Peyer's patch (tissue), 4 donors: ENCODE measurements around the gene TMA7. TPM values are rescaled to one million over a fixed set of nuclear protein-coding genes. Genes with fewer than 3 reads are reported as not detected.

Experiments
- DNase-seq, 3 donors: peaks; one replicate each; pipeline ENCODE4 v3.0.0-alpha.2; 2017 to 2019
- H3K27ac ChIP-seq, 4 donors: fragments of 200-600 bp; sonication (generic); one replicate each; pipeline ENCODE4 v1.5.1; 2016 to 2019
- H3K27me3 ChIP-seq, 2 donors: fragments of 200-600 bp; sonication (generic); one replicate each; pipeline ENCODE4 v1.5.1; 2019
- H3K36me3 ChIP-seq, 3 donors: fragments of 200-600 bp; sonication (generic); one replicate each; pipeline ENCODE4 v1.5.1; 2016 to 2019
- H3K4me1 ChIP-seq, 4 donors: fragments of 200-600 bp; sonication (generic); one replicate each; pipeline ENCODE4 v1.5.1; 2016 to 2019
- H3K4me3 ChIP-seq, 4 donors: fragments of 200-600 bp; sonication (generic); 1 replicate in 3 of 4; 2 replicates in 1 of 4; pipeline ENCODE4 v1.5.1; 2016 to 2019; ENCODE audit warnings: mild to moderate bottlenecking in 1 of 4
- H3K9me3 ChIP-seq, 4 donors: fragments of 200-600 bp; sonication (generic); one replicate each; pipeline ENCODE4 v1.5.1; 2016 to 2019; ENCODE audit warnings: mild to moderate bottlenecking in 1 of 4
- POLR2A ChIP-seq, 2 donors: fragments of 450-650 bp; IDR thresholded peaks; one replicate each; pipeline ENCODE4 v1.5.1; 2017; ENCODE audit warnings: antibody characterized with exemption in 2 of 2, mild to moderate bottlenecking in 2 of 2, moderate library complexity in 2 of 2
- total RNA-seq, 4 donors: library from RNA; depleted of rRNA; stranded (reverse); fragments of >200 nt; gene quantifications; one replicate each; pipeline ENCODE4 v1.1.0, GENCODE V29; 2016
- TF ChIP-seq, protein P1 (sequence below), 6 experiments: fragments of 450-650 bp in 4 of 6; fragments of 200-600 bp in 2 of 6; sonication (generic) in 1 of 6; IDR thresholded peaks; one replicate each; pipeline ENCODE4 v1.5.1; 2017 to 2019; ENCODE audit warnings: antibody characterized with exemption in 6 of 6, mild to moderate bottlenecking in 3 of 6, moderate library complexity in 1 of 6

TMA7 gene
- total RNA-seq, 4 donors from 2014 or later = 142 to 246 (median 153) TPM

DNA sequence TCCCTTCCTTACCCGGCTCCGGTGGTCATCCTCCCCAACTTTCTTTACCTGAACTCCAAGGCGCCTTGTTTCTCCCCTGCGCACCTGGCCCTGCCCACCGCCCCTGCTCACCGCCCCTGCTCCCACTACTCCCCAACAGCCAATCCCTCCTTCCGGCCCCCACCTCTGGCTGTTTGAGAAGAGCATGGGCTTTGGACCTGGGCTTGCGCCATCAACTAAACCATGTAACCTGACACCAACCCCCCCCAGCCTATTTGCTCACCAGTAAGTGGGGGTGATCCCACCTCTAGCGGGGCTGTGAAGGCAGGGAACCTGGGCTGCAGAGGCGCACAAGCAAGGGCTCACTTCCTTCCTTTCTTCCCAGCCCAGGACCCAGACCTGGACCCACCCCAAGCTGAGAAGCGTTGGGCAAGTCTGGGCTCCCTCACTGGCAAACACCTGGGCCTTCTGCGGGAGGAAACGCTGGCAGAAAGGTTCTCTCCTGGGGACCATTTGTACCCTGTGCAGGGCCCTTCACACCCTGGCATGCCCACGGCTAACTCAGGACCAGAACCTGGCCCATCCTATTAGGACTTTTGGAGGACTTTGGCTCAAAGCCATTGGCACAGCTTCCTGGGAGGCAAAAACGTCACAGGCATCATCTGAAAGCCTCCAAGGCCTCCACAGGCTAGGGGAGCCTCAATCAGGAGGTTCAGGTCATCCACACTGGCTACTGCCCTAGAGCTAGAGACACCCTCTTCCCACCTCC lies 9.9 kb upstream of the TMA7 start, which contains the start of gene PLXNB1:
Gene PLXNB1, minus strand, starts transcription at position 127 of the 748 bp plus-strand sequence. CDS start 5,475 bp downstream, outside the sequence.
- Histone ChIP-seq H3K27me3 (no peaks in the 10 kb centered on the region), H3K27ac (peak within 1 kb of the TSS; percentile 73 to 98 (median 88)), H3K36me3 (peaks cover 0 to 5% (median 0%) of the 10 kb centered on the region in 3 donors), H3K9me3 (no peaks in the 10 kb centered on the region), H3K4me1 (peaks cover 3 to 66% (median 10%) of the 10 kb centered on the region in 4 donors), H3K4me3 (peak within 1 kb of the TSS; percentile 78 to 99 (median 86))
- peak; percentile 49 to 88 (median 79) for DNase-seq
- TF ChIP-seq, protein P1, sequence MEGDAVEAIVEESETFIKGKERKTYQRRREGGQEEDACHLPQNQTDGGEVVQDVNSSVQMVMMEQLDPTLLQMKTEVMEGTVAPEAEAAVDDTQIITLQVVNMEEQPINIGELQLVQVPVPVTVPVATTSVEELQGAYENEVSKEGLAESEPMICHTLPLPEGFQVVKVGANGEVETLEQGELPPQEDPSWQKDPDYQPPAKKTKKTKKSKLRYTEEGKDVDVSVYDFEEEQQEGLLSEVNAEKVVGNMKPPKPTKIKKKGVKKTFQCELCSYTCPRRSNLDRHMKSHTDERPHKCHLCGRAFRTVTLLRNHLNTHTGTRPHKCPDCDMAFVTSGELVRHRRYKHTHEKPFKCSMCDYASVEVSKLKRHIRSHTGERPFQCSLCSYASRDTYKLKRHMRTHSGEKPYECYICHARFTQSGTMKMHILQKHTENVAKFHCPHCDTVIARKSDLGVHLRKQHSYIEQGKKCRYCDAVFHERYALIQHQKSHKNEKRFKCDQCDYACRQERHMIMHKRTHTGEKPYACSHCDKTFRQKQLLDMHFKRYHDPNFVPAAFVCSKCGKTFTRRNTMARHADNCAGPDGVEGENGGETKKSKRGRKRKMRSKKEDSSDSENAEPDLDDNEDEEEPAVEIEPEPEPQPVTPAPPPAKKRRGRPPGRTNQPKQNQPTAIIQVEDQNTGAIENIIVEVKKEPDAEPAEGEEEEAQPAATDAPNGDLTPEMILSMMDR (IDR thresholded peaks at IDR 0.05) = no peak
- peak in 1 of 2 donors; percentile 61 for TF ChIP-seq POLR2A (IDR thresholded peaks at IDR 0.05)

DNA sequence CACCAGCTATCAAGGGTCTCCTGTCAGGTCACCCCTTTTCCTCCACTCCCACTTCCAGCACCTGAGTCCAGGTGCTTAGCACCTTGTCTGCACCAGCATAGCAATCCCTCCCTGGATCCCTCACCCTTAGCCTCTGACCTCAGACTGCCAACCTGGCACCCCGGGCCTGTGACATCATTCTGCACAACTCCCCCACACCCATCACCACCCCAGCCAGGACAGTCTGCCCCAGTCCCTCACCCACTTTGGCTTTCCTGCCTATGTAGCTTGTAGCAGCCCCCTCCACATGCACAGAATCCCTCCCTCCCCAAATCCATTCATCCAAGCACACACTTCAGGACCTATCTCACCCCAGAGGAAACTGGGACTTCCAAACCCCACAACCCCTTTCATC lies 9.4 kb upstream of the TMA7 start:
- peaks cover 3 to 63% (median 10%) of the 10 kb centered on the region in 4 donors for H3K4me1 ChIP-seq

DNA sequence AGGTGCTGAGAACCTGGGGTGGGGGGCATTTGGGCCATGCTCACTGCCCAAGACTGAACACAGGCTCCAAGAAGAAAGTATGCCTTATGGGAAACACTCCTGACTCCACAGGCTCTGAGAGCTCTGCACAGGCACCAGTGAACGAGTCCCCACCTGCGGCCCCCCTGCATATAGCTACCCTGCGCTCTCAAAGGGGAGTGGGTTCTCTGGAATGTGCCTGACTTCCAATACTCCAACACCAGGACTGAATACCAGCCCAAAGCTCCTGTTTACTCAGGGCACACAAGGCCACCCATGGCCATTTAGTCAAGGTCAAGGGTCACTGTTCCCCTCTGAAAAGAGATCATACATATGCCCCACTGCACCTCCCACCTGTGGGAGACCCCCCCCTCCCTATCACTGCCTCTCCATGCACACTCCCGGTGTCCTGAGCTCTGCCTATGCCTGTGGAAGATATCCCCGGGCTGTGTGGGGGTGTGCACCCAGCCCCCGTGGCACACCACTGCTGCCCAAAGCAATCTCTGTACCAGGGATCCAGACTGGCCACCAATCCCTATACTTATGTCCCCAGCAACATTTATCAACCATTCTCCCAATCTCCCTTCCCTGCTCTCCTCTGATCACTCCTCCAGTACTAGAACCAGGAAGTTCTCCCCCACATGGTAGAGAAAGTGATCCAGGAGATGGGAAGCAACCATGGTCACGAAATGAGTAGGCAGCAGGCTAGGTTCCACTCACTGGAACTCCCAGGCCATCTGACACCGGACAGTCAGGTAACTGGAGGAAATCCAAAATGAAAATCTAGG lies 8.6 kb upstream of the TMA7 start:
- peak overlapping the region in 2 of 4 donors; percentile 80 to 98 for H3K27ac ChIP-seq
- peaks cover 3 to 61% (median 10%) of the 10 kb centered on the region in 4 donors for H3K4me1 ChIP-seq
- DNase-seq = peak in 1 of 3 donors; percentile 43

More for the DNA sequence above, 9.4 kb upstream of the TMA7 start:
- Histone ChIP-seq H3K4me3 (no peak overlapping the region), H3K27me3 (no peaks in the 10 kb centered on the region), H3K36me3 (peaks cover 0 to 5% (median 0%) of the 10 kb centered on the region in 3 donors), H3K9me3 (no peaks in the 10 kb centered on the region), H3K27ac (peak overlapping the region; percentile 73 to 98 (median 88))
- TF ChIP-seq, protein P1 (IDR thresholded peaks at IDR 0.05) = no peak
- TF ChIP-seq POLR2A (IDR thresholded peaks at IDR 0.05) = no peak
- peak in 1 of 3 donors; percentile 46 for DNase-seq

DNA sequence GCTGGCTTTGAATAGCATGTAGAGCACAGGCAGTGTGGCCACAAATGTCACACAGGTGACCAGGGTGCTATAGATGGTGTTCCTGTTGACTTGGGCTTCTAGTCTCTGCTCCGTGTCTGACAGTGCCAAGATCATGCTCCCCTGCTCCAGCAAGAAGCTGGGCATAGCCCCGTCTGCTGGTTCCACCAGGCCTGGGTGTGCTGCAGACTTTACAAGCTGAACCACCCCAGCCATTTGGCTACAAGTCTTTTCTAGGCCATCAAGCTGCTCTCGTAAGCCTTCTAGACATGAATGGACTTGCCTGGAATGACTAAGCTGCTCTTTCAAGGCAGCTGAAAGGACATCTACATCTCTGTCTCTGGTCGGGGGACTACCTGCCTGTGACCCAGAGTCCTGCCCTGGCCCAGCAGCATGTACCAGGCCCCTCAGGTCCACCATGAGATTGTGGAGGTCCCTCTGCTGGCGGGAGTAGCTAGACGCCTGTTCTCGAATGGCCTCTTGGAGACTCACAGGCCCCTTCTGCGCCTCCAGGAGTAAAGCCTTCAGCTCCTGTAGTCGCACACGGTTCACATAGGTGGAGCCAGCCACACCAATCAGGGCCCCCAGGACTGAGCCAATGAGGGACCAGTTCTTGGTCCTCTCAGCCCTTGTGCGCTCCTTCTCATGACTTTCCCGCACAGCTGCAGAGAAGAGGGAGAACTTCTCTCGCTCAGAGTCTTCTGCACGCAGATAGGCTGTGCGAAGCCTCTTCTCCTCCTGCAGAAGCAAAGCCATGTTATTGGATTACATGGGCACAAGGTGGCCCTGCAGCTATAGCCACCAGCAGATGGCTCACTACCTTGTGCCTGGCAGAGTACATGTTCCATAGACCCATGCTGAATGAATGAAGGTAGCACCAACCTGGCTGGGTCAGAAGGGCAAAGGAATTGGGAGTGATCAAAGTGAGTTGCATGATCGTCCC lies 7.4 kb upstream of the TMA7 start:
- peak in 2 of 3 donors; percentile 51 to 62 for DNase-seq
- TF ChIP-seq, protein P1 (IDR thresholded peaks at IDR 0.05) = peak in 4 of 6 experiments; percentile 7 to 58 (median 46)
- TF ChIP-seq POLR2A (IDR thresholded peaks at IDR 0.05) = no peak
- no peaks in the 10 kb centered on the region for H3K9me3 ChIP-seq
- peaks cover 0 to 5% (median 0%) of the 10 kb centered on the region in 3 donors for H3K36me3 ChIP-seq
- H3K27me3 ChIP-seq = no peaks in the 10 kb centered on the region
- H3K4me3 ChIP-seq = peak overlapping the region in 1 of 4 donors; percentile 26
- peaks cover 3 to 48% (median 10%) of the 10 kb centered on the region in 4 donors for H3K4me1 ChIP-seq
- peak overlapping the region in 3 of 4 donors; percentile 67 to 86 (median 77) for H3K27ac ChIP-seq

More for the DNA sequence above, 8.6 kb upstream of the TMA7 start:
- H3K36me3 ChIP-seq = peaks cover 0 to 5% (median 0%) of the 10 kb centered on the region in 3 donors
- H3K27me3 ChIP-seq = no peaks in the 10 kb centered on the region
- no peak for TF ChIP-seq POLR2A (IDR thresholded peaks at IDR 0.05)
- TF ChIP-seq, protein P1 (IDR thresholded peaks at IDR 0.05) = no peak
- H3K9me3 ChIP-seq = no peaks in the 10 kb centered on the region
- H3K4me3 ChIP-seq = no peak overlapping the region
